H7 (cell line): ENCODE measurements around the gene RAD51B. TPM values are rescaled to one million over a fixed set of nuclear protein-coding genes. Genes with fewer than 3 reads are reported as not detected.

Experiments
- DNase-seq: peaks from one replicate; pipeline ENCODE4 v3.0.0; 2012
- H3K27me3 ChIP-seq: 2 replicates; pipeline ENCODE4 v1.6.0; 2011; ENCODE audit warnings: mild to moderate bottlenecking, low read length; ENCODE audit not compliant: control insufficient read depth, insufficient read depth
- H3K36me3 ChIP-seq: replicated peaks from 2 replicates; pipeline ENCODE4 v1.5.1; 2011; ENCODE audit warnings: low read length; ENCODE audit not compliant: control insufficient read depth, insufficient read depth
- H3K4me3 ChIP-seq: 2 replicates; pipeline ENCODE4 v1.5.1; 2011; ENCODE audit warnings: low read depth, mild to moderate bottlenecking, control low read depth, low read length, moderate library complexity; ENCODE audit not compliant: insufficient read depth
- total RNA-seq: library from RNA; depleted of rRNA; stranded (reverse); fragments of >200 nt; shearing (Covaris generic); gene quantifications from 2 replicates; pipeline ENCODE4 v1.2.3, GENCODE V29; 2014

RAD51B gene
- total RNA-seq, 1 experiment from 2014 or later = 9.6 TPM

DNA sequence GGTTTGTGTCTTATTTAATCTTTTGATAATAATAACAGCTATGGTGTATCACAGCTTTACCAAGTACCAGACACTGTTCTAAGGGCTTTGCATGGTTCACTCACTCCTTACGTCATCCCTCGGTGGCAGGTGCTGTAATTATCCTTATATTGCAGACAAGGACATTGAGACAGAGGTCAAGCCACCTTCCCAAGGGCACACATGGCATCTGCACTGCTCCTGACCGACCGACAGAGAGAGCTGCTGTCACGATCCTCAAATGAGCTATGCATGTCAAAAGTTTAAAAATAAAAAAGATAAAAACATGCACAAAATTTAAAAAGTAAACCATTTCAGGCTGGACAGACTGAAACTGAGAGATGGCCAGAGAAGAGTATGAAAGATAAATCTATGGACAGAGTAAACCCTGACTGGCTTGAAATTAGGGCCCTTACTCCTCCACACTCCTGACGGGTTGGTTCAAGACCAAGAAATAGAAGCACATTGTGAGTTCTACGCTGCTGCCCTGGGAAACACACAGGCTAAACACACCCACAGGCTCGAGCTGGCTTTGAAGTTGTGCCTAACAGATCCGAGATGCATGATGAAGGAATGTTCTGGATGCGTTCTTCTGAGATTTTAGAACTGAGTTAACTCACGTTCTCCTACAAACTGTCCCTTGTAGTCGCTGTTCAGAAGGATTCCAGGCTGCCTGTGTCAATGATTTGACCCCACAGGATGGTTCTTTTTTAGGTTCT is 704.6 kb downstream of the RAD51B start:
- DNase-seq = no peak
- H3K36me3 ChIP-seq = no peaks in the 10 kb centered on the region
- no peaks in the 10 kb centered on the region for H3K27me3 ChIP-seq
- no peak overlapping the region for H3K4me3 ChIP-seq

DNA sequence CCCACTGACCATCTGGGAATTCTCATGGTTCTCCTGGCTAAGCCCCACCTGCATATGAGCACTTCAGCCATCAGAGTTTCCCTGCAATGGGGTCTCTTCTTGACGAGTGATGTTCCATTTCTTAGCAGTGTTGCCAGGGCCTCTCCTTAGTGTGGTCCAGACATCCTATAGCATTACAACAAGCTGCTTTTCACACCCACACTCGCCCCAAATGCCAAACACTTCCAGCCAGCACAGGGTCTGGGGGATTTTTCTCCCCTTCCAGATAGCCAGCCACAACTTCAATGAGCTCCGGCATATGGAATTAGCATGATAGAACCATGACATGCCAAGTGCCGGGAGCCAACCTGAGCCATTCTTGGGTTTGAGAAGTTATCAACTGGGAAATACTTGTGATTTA is 705.9 kb downstream of the RAD51B start:
- Histone ChIP-seq H3K36me3 (no peaks in the 10 kb centered on the region), H3K27me3 (no peaks in the 10 kb centered on the region), H3K4me3 (no peak overlapping the region)
- no peak for DNase-seq

GRCh38 chr14:68526512-68527091 is 707.0 kb downstream of the RAD51B start:
- no peaks in the 10 kb centered on the region for H3K27me3 ChIP-seq
- no peaks in the 10 kb centered on the region for H3K36me3 ChIP-seq
- no peak overlapping the region for H3K4me3 ChIP-seq
- no peak for DNase-seq

DNA sequence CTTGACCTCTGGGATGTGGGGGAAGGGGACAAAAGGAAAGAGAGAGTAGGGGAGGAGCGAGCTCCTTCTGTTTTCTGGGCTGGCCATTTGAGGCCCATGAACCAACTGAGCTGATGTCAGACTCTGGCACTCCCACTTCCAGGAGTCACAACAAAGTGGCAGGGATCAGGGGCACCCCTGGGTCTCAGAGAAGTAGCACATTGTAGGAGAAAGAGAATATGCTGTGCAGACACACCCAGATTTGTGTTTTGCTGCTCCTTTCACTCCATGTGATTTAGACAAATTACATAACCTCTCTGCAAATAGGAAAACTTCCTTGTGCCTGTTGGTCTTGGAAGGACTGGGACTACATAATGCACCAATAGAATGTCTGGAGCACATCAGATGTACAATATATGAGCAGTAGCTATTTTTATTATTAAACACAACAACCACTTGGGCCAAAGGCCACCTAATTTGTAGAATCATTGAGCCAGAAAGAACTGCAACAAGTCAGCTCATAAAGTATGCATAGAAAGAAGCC is 707.8 kb downstream of the RAD51B start:
- DNase-seq = no peak
- H3K36me3 ChIP-seq = no peaks in the 10 kb centered on the region
- no peaks in the 10 kb centered on the region for H3K27me3 ChIP-seq

DNA sequence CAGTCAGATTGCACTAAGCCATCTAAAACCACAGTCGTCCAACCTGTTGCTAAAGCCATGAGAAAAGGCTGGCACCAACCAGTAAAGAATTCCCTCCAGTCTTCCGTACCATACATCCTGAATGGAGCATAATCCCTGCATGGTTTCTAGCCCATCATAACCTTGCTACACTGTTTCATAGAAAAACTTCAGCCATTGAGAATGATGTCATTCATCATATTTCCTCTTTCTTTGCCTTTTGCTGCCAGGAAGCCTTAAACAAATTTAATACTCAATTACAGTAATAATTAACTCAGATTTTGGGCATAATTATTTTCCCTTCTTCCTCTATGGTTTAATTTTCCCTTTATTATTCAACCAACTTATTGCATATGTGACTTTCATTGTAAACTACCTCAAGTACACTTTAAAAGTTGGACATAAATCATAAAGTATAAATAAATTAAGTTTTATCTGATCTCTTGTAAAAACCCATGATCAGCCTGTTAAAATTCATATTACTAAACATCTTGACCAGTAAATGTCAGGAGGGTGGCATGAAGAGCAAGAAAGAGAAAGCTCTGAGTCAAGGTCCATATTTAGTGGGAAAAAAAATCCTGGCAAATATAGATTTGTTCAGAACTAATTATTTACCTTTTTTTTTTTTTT is 708.6 kb downstream of the RAD51B start:
- DNase-seq = no peak
- Histone ChIP-seq H3K27me3 (no peaks in the 10 kb centered on the region), H3K36me3 (no peaks in the 10 kb centered on the region), H3K4me3 (no peak overlapping the region)

More for the DNA sequence above, 707.8 kb downstream of the RAD51B start:
- H3K4me3 ChIP-seq = no peak overlapping the region

DNA sequence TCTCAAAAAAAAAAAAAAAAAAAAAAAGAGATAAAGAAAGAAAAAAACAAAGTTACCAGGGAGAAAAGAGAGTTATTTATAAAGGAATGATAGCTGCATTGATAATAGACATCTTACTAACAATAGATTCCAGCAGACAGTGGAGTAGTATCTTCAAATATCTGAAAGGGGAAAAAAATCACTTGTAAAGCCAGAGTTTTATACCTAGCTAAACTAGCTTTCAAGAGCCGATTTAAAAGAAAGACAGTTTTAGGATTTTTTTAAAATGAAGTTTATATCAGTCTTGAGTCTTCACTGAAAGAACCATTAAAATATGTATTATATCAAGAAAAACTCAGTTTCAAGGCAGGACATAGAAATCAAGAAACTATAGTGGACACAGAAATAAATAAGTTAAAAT is 710.9 kb downstream of the RAD51B start:
- H3K4me3 ChIP-seq = no peak overlapping the region
- no peaks in the 10 kb centered on the region for H3K27me3 ChIP-seq
- no peak for DNase-seq
- no peaks in the 10 kb centered on the region for H3K36me3 ChIP-seq

- H3K36me3 ChIP-seq = no peaks in the 10 kb centered on the region
- no peak for DNase-seq
- H3K27me3 ChIP-seq = no peaks in the 10 kb centered on the region
- H3K4me3 ChIP-seq = no peak overlapping the region
These were observed 712.9 kb downstream of the RAD51B start for GRCh38 chr14:68532496-68532895.

GRCh38 chr14:68534276-68534675 is 714.7 kb downstream of the RAD51B start:
- no peak for DNase-seq
- Histone ChIP-seq H3K36me3 (no peaks in the 10 kb centered on the region), H3K27me3 (no peaks in the 10 kb centered on the region), H3K4me3 (no peak overlapping the region)

DNA sequence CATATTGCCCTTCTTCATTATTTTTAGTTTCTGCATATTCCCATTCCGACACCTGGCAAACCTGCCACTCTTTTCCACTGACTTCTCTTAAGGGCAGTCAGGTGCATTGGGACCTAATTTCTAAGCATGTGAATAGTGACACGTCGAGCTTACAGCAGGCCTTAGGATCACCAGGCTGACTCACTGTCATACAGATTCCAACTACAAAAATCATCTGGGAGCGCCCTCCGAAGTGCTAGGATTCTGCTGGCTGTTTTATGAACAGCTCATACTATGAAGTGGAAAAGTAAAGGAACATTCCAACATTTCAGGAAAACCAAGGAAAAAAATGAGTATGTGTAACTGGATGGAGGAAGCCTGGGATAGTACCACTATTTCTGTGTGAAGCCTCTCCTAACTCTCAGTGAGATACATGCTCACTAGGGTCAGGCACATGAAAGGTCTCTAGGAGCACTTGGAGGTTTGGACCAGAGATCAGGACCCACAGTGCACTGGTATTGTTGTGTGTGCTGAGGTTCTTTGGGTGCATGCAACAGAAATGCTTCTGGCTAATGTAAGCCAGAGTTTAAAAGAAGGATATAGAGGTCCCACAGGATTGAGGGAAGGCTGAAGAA is 715.9 kb downstream of the RAD51B start:
- no peak for DNase-seq
- H3K4me3 ChIP-seq = no peak overlapping the region
- no peaks in the 10 kb centered on the region for H3K36me3 ChIP-seq

DNA sequence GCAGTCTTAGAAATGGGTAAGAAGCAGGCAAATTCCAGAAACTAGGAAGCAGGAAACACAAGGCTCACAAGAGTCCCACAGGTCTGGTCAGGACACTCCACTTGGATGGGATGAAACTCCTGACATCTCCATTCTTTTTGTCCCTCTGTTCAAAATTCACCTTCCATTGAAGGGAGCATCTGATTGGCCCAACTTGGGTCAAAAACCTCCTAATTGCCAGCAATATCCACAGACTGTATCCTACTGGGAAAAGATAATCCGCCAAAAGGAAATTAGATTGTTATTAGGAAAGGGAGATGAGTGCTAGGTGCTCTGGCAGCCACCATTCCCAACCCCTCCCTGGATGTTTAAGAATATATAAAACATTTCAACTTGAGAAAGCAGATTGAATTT is 716.4 kb downstream of the RAD51B start:
- H3K36me3 ChIP-seq = no peaks in the 10 kb centered on the region
- H3K27me3 ChIP-seq = no peaks in the 10 kb centered on the region
- DNase-seq = no peak
- no peak overlapping the region for H3K4me3 ChIP-seq

More for the DNA sequence above, 715.9 kb downstream of the RAD51B start:
- H3K27me3 ChIP-seq = no peaks in the 10 kb centered on the region

DNA sequence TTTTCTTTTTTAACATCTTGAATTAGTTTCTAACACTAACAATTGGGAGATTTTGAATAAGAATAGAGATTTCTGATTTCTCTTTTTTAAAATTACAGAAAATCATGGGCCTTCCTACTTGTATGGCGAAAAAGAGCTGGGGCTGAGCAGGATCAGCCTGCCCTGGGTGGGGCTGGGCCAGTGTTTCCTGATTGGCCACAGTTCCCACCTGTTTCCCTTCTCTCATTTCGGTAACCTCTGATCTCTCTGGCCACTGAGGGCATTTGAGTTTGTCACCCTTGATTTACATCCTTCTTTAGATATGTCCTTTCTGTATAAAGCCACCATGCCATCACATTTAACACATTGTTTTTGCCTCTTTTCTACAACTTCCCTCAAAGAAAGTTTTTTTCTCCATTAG is 719.1 kb downstream of the RAD51B start:
- no peaks in the 10 kb centered on the region for H3K36me3 ChIP-seq
- no peak overlapping the region for H3K4me3 ChIP-seq
- no peak for DNase-seq
- H3K27me3 ChIP-seq = no peaks in the 10 kb centered on the region

- no peaks in the 10 kb centered on the region for H3K27me3 ChIP-seq
- H3K4me3 ChIP-seq = no peak overlapping the region
- no peaks in the 10 kb centered on the region for H3K36me3 ChIP-seq
- DNase-seq = no peak
These were observed 719.7 kb downstream of the RAD51B start for GRCh38 chr14:68539241-68539737.

DNA sequence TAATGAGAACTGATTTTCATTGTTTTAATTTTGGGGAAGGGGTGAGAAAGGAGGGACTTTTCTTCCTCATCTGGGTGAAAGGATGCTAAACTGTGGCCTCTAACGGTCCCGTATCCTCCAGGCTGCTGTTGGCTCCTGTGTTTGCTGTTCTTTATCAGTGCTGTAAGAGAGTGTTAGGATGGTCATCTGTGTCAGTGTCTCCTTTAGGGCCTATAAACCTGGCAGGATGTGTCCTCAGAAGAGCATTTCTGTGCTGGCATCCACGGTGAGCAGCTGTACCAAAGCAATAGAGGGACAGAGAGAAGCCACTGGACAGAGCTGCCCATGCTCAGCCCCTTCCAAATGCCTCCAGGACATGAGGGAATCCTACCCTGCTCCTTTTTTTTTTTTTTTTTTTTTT is 720.2 kb downstream of the RAD51B start:
- Histone ChIP-seq H3K4me3 (no peak overlapping the region), H3K36me3 (no peaks in the 10 kb centered on the region)
- no peak for DNase-seq

DNA sequence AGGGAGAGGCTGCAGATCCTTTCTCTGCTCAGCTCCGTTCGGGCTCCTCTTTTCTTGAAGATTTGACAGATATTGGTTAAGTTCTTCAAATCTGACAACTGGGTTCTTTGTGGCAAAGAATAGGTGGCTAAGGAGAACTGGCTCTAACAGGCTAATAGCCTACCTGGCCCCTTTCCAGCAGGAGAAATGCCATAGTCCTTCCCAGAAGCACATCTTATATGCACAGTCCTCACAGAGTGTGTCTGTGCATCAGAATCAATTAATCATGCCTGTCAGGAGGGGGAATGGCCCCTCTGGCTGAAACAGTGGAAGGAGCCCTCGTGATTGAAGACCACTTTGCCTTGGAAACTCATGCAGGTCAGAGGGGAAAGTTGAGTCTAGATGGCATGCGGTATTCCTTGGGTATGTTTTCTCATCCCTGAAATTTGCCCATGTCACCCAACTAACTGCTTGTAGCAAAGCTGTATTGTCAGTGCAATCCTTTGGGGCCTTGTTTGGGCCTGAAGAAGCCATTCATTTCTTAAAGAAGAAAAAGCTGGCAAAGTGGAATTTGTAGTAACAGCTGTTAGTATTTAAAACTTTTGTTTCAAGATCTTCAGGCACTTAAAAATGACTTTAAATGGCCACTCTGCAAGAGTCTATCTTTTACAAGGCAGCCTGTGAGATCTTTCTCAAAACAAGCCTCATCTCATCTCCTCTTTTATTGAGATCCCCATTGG is 721.8 kb downstream of the RAD51B start:
- no peak for DNase-seq

More for the DNA sequence above, 720.2 kb downstream of the RAD51B start:
- H3K27me3 ChIP-seq = no peaks in the 10 kb centered on the region

More for the DNA sequence above, 721.8 kb downstream of the RAD51B start:
- H3K27me3 ChIP-seq = no peaks in the 10 kb centered on the region
- no peaks in the 10 kb centered on the region for H3K36me3 ChIP-seq
- H3K4me3 ChIP-seq = no peak overlapping the region
